ENCODE results near the gene YWHAQ.
"Not testable (repeated sequence)": the region's sequence is repeated elsewhere in the genome, so short reads cannot be mapped to it uniquely, and the experiment has no call there.

The YWHAQ gene

GRCh38 chr2:9631878-9632700 is 1.3 kb upstream of the YWHAQ start:
- no peak for DNase-seq

DNA sequence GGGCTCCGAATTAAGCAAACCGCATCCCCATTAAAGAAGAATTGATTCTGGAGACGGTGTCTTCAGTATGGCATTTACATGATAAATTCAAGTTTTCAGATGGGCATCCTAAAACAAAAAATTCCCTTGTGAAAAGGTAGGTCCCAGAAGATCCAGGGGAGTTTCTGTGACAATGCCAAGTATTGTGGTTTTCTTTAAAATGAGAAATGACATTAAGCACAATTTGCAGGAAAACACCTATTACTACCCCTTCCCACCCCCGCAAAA is 689 bp upstream of the YWHAQ start:
- no peak for DNase-seq

GRCh38 chr2:9630117-9630735 is 571 bp downstream of the YWHAQ start:
- peak; percentile 71 to 79 for DNase-seq

DNA sequence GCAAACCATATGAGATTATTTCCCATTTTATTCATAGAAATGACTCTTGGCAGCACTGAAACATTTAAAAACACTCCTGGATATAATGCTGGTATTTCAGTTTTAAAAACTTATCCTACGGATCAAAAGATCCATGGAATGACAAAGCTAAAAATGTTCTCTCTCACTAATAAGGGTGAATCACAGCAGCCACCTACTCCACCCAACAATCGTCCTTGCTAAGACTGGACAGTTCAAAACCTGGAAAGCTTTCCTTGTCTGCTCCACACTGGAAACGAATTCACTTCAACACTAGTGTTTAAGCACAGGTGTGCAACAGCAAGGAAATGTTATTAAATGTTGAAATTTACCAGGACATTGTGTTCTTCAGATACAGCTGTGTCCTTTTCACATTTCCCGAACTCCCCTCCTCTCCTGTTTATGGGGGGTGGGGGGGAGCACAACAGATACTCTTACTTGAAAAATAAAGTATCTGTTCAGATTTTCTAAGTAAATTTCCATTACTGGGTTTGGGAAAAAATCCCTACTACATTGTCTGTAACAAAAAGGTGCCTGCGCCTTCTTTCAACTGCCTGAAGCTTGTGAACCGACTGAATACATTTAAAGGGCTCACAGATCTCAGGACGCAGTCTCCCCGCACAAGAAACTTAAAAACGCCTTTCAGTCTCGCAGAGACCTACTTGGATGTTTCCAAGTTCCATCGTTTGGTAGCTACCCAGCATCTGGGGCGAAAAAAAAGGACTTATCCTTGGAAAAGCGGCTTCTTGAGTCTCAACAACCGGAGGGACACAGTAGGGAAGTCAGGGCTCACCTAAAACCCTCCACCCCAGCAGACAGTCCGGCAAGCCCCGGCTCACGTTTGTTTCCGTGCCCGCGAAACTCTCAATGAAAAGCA is 1.3 kb downstream of the YWHAQ start:
- no peak for DNase-seq

DNA sequence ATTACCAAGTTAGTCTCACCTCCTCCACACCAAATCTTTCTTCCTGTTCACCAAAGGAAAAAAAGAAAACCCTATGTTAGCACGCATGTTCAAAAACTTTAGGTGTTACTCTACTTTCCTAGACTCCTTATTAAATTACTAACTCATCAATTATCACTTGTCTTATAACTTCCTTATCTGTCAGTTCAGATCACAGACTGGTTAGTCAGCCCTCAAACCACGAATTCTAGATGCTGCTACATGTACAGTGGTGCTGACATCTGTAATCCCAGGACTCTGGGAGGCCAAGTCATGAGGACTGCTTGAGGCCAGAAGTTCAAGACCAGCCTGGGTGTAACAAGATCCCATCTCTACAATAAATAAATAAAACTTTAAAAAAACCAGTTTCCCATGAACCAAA is 3.5 kb downstream of the YWHAQ start:
- peak in 1 of 2 donors; percentile 31 for DNase-seq

DNA sequence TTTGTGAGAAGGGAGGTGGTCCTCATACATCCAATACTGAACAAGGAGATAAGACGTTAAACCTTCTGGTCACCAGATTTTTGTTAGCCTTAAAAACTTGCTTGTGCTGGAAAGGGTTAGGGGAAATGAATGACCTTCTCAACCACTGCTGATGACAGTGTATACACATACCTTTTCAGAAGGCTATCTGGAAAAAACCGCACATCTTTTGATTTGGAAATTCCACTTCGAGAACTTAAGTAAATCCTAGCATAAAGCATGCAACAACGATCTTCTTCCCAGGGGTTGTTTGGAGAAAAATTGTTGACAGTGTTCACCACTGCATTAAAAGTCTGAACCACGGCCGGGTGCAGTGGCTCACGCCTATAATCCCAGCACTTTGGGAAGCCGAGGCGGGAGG is 7.6 kb downstream of the YWHAQ start:
- no peak for DNase-seq

DNA sequence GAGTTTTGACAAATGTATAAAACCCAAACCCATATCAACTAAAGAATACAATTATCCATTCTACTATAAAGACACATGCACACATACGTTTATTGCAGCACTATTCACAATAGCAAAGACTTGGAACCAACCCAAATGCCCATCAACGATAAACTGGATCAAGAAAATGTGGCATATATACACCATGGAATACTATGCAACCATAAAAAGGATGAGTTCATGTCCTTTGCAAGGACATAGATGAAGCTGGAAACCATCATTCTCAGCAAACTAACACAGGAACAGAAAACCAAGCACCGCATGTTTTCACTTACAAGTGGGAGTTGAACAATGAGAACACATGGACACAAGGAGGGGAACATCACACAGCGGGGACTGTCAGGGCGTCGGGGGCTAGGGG is 9.1 kb downstream of the YWHAQ start:
- not testable (repeated sequence) for DNase-seq

DNA sequence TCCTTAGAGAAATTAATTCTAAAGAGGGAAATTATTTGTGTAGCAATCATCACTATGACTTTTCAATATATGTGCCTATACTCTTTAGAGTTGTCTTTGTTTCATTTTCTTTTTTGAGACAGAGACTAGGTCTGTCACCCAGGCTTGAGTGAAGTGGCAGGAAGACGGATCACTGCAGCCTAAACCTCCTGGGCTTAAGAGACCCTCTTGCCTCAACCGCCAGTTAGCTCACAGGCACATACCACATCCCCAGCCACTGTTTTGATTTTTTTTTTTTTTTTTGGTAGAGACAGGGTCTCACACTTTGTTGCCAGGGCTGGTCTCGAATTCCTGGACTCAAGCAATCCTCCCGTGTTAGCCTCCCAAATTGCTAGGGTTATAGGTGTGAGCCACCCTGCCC is 12.4 kb downstream of the YWHAQ start:
- DNase-seq: no peak

- no peak for DNase-seq
Observed at GRCh38 chr2:9617749-9618148, 13.0 kb downstream of the YWHAQ start.

- no peak for DNase-seq
Observed at GRCh38 chr2:9617296-9617695, 13.5 kb downstream of the YWHAQ start.

- DNase-seq: no peak
Observed at GRCh38 chr2:9614562-9614961, 16.2 kb downstream of the YWHAQ start.

DNA sequence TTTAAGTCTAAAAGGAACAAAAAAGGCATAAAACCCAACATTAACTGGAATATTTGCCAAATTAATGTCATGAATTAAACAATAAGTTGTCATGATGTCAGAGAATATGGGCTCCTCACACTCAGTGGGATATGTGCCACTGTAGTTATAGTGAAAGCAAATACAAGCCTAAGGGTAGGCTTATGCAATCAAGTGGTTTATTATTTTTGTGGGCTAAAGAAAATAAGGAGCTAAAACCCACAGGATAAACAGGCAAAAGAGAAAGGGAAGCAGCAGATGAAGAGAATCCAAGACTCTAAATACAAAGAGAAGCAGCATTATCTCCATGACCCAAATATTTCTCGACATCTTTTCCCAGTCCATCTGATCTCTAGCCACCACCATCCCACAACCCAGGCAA is 17.5 kb downstream of the YWHAQ start:
- DNase-seq: no peak

- DNase-seq: not testable (repeated sequence)
Observed at GRCh38 chr2:9611549-9611912, 19.3 kb downstream of the YWHAQ start.

DNA sequence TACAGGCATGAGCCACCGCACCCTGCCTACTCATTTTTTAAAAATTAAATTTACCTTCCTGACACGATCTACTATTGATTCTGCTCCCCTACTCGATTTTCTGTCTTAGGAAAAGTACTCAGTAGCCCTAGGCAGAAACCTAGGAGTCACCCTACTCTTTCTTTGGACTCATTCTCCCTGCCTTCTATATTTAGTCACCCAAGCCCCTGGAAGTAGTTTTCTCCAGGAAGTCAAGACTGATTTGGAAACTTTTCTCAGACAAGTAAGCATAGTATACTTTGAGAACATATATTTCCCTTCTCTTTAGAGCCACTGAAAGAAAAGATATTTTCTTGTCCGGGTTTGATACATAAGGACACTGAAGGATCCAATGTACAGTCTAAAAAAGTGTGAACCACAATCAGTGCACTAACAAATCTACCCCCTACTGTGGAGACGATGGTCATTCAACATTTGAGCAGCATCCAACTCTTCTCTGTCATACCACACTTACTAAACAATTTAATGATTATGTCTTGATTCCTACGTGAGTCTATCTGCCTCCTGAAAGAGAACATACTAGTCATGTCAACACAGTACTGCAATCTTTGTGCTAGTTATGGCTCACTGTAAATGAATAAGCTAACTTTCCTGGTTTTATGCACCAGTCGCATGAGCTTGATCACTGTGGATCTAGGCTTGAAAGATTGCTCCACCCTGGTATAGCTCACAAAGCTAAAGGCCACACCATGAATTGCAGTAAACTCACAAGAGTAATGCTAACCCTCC is 19.8 kb downstream of the YWHAQ start:
- DNase-seq: no peak

- DNase-seq: not testable (repeated sequence)
Observed at GRCh38 chr2:9608491-9608890, 22.3 kb downstream of the YWHAQ start.

DNA sequence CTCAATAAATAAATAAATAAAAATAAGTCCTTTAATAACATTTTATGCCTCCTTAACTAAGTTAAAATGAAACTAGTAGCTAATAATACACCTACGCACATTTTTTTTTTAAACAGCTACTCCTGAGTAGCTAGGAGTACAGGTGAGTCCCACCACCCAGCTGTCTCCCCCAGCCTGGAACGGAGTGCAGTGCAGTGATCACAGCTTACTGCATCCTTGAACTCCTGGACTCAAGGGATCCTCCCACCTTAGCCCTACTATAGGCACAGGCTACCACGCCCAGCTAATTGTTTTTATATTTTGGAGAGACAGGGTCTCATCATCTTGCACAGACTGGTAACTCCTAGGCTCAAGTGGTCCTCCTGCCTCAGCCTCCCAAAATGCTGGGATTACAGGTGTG is 28.4 kb downstream of the YWHAQ start:
- DNase-seq: no peak

DNA sequence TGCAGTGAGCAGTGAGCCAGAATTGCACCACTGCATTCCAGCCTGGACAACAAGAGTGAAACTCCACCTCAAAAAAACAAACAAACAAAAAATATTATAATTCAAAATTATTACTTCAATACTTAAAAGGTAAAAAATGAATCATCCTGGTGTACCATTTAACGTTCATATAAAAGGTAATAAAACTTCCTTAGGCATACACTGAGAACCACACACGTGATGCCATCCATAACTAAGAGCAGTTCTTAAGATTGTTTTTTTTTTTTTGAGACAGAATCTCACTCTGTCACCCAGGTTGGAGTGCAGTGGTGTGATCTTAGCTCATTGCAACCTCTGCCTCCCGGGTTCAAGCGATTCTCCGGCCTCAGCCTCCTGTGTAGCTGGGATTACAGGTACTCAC is 29.4 kb downstream of the YWHAQ start:
- no peak for DNase-seq

GRCh38 chr2:9599430-9599829 is 31.4 kb downstream of the YWHAQ start:
- DNase-seq: no peak

DNA sequence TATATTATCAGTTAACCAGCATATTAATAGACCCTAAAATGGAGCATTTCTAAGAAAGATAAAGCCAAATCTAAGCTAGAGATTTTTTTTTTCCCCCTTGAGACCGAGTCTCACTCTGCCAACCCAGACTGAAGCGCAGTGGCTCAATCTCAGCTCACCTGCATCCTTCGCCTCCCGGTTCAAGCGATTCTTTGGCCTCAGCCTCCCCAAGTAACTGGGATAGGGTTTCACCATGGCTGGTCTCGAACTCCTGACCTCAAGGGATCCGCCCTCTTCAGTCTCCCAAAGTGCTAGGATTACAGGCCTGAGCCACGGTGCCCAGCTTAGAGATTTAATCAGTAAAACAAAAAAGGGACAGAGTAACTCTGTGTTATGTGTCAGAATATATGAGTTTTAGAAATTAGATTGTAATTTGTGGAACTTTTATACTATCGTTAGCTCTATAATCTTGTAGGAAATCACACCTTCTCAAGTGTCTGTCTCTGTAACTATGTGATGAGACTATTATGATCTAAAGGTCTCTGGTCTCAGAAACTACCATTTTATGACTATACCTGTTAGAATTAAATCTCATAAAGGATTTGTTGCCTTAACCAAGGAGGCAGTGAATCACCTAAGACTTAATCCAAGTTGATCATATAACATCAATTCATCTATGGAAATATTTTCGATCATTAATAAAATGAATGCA is 34.0 kb downstream of the YWHAQ start:
- no peak for DNase-seq

GRCh38 chr2:9595746-9596145 is 35.1 kb downstream of the YWHAQ start:
- no peak for DNase-seq

DNA sequence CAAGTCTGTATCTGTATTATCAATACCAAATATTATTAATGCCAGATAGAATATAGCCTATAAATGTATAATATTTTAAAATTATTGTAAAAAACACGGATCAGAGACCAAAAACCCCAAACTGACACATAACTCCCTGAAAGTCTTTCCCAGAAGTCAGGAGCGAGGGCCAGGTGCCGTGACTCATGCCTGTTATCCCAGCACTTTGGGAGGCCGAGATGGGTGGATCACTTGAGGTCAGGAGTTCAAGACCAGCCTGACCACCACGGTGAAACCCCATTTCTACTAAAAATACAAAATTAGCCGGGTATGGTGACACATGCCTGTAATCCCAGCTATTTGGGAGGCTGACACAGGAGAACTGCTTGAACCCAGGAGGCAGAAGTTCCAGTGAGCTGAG is 35.5 kb downstream of the YWHAQ start:
- DNase-seq: not testable (repeated sequence)

GRCh38 chr2:9594366-9595054 is 36.3 kb downstream of the YWHAQ start:
- no peak for DNase-seq

Measured in activated CD4-positive, alpha-beta T cell treated with anti-CD3 and anti-CD28 coated beads for 4 hours (primary cell).